ENCODE measurements around the gene ABHD12.

The ABHD12 gene

GRCh38 chr20:25277051-25277801 lies 113.4 kb downstream of the ABHD12 start:
- H3K9me3 ChIP-seq (ENCODE audit: low read length): no peaks in the 10 kb centered on the region
- no peaks in the 10 kb centered on the region for H3K9me2 ChIP-seq (ENCODE audit: low read depth, low read length)
- no peak for TF ChIP-seq CTCF (IDR thresholded peaks at IDR 0.05; ENCODE audit: low read length)
- no peak for TF ChIP-seq EZH2 (IDR thresholded peaks at IDR 0.05; ENCODE audit: borderline replicate concordance, low read length)
- H3K79me2 ChIP-seq (ENCODE audit: insufficient read depth, low read length): no peaks in the 10 kb centered on the region
- H3K27me3 ChIP-seq (ENCODE audit: insufficient read depth, low read length): no peaks in the 10 kb centered on the region
- no peak overlapping the region for H2AFZ ChIP-seq (ENCODE audit: low read length)
- H3K9ac ChIP-seq (ENCODE audit: low read length): no peak overlapping the region
- H3K4me2 ChIP-seq (ENCODE audit: low read length): no peak overlapping the region
- peaks cover 43% of the 10 kb centered on the region for H3K4me1 ChIP-seq (ENCODE audit: insufficient read depth, low read length, severe bottlenecking)
- H3K36me3 ChIP-seq (ENCODE audit: insufficient read depth, low read length): peaks cover 46% of the 10 kb centered on the region
- no peak overlapping the region for H3K4me3 ChIP-seq (ENCODE audit: low read depth, low read length, poor library complexity, severe bottlenecking)
- H3F3A ChIP-seq (ENCODE audit: insufficient read depth, low read length): no peaks in the 10 kb centered on the region
- no peak overlapping the region for H3K27ac ChIP-seq (ENCODE audit: low read depth, low read length, poor library complexity, severe bottlenecking)
- no peaks in the 10 kb centered on the region for H4K20me1 ChIP-seq (ENCODE audit: insufficient read depth, low read length)

- no peak overlapping the region for H3K4me3 ChIP-seq (ENCODE audit: low read depth, low read length, poor library complexity, severe bottlenecking)
- no peak overlapping the region for H3K27ac ChIP-seq (ENCODE audit: low read depth, low read length, poor library complexity, severe bottlenecking)
- H3K4me2 ChIP-seq (ENCODE audit: low read length): no peak overlapping the region
- H3F3A ChIP-seq (ENCODE audit: insufficient read depth, low read length): no peaks in the 10 kb centered on the region
- no peaks in the 10 kb centered on the region for H4K20me1 ChIP-seq (ENCODE audit: insufficient read depth, low read length)
- no peaks in the 10 kb centered on the region for H3K9me3 ChIP-seq (ENCODE audit: low read length)
- H3K9me2 ChIP-seq (ENCODE audit: low read depth, low read length): no peaks in the 10 kb centered on the region
- no peak overlapping the region for H3K9ac ChIP-seq (ENCODE audit: low read length)
- H3K79me2 ChIP-seq (ENCODE audit: insufficient read depth, low read length): no peaks in the 10 kb centered on the region
- H3K36me3 ChIP-seq (ENCODE audit: insufficient read depth, low read length): peaks cover 52% of the 10 kb centered on the region
- H3K27me3 ChIP-seq (ENCODE audit: insufficient read depth, low read length): no peaks in the 10 kb centered on the region
- peaks cover 36% of the 10 kb centered on the region for H3K4me1 ChIP-seq (ENCODE audit: insufficient read depth, low read length, severe bottlenecking)
- TF ChIP-seq CTCF (IDR thresholded peaks at IDR 0.05; ENCODE audit: low read length) (no peak), EZH2 (IDR thresholded peaks at IDR 0.05; ENCODE audit: borderline replicate concordance, low read length) (no peak)
- no peak overlapping the region for H2AFZ ChIP-seq (ENCODE audit: low read length)
These were observed 114.0 kb downstream of the ABHD12 start for GRCh38 chr20:25276533-25277050.

DNA sequence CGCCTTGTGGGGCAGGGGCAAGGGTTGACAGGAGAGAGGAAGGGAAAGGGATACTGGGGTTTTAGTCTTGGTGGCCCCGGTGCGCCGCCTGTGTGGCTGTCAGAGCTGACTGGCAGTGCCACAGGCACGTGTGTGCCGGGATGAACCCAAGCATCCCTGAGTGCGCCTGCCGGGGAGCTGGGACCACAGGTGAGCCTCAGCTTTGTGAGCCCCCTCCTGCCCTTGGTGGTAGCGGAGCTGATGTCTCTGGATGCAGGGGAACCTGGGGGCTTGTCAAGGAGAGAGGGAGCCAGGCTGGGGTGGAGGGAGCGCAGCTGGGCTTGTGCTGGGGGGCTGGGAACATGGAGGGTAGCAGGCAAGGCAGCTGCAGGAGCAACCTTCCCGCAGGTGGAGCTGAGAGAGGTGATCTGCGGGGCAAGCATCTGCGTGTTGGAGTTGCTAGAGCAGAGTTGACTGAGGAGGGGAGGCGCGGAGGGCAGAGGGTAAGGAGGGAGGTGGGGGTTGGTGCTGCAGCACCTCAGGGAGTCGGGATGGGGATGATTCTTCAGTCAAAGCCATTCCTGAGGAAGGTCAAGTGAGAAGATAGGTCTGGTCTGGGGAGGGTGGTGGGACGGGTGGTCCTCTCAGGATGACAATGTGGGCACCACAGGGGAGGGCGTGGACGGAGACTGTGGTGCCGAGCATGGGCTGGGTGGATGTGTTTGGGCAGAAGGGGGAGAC lies 114.7 kb downstream of the ABHD12 start:
- peaks cover 55% of the 10 kb centered on the region for H3K36me3 ChIP-seq (ENCODE audit: insufficient read depth, low read length)
- no peak for TF ChIP-seq CTCF (IDR thresholded peaks at IDR 0.05; ENCODE audit: low read length)
- TF ChIP-seq EZH2 (IDR thresholded peaks at IDR 0.05; ENCODE audit: borderline replicate concordance, low read length): no peak

More for the DNA sequence above, 114.7 kb downstream of the ABHD12 start:
- Histone ChIP-seq H3K27ac (ENCODE audit: low read depth, low read length, poor library complexity, severe bottlenecking) (no peak overlapping the region), H2AFZ (ENCODE audit: low read length) (no peak overlapping the region), H3F3A (ENCODE audit: insufficient read depth, low read length) (no peaks in the 10 kb centered on the region), H3K4me1 (ENCODE audit: insufficient read depth, low read length, severe bottlenecking) (peaks cover 30% of the 10 kb centered on the region), H3K4me3 (ENCODE audit: low read depth, low read length, poor library complexity, severe bottlenecking) (no peak overlapping the region), H3K9me3 (ENCODE audit: low read length) (no peaks in the 10 kb centered on the region), H3K4me2 (ENCODE audit: low read length) (no peak overlapping the region), H3K9me2 (ENCODE audit: low read depth, low read length) (no peaks in the 10 kb centered on the region), H3K9ac (ENCODE audit: low read length) (no peak overlapping the region), H4K20me1 (ENCODE audit: insufficient read depth, low read length) (no peaks in the 10 kb centered on the region), H3K79me2 (ENCODE audit: insufficient read depth, low read length) (no peaks in the 10 kb centered on the region), H3K27me3 (ENCODE audit: insufficient read depth, low read length) (no peaks in the 10 kb centered on the region)

Data from OCI-LY1 (cell line).